AG04449 (cell line): ENCODE measurements around the gene DLGAP3.

Experiments
- CTCF ChIA-PET: fragments of 350-600 bp; formaldehyde crosslinking; extraction: SDS; loops from one replicate; lab custom pipeline; 2021; ENCODE audit warnings: antibody characterized with exemption; lab: Yijun Ruan, JAX
- POLR2A ChIA-PET: fragments of 400-600, 350-600 bp; formaldehyde crosslinking; extraction: SDS; loops from one replicate; lab custom pipeline; 2020; ENCODE audit warnings: antibody characterized with exemption, inconsistent platforms; lab: Yijun Ruan, JAX
- DNase-seq: peaks from one replicate; pipeline ENCODE4 v3.0.0-alpha.2; 2010; ENCODE audit warnings: low read depth, low spot score
- H3K4me3 ChIP-seq: 2 replicates; pipeline ENCODE4 v1.5.1; 2011; ENCODE audit warnings: low read depth, mild to moderate bottlenecking, control low read depth, low read length
- CTCF ChIP-seq: IDR thresholded peaks from one replicate; pipeline ENCODE4 v1.5.1; 2011; ENCODE audit warnings: mild to moderate bottlenecking, moderate library complexity, low read length, control low read depth, inconsistent platforms; ENCODE audit not compliant: insufficient read depth; ENCODE audit errors: missing control alignments

DLGAP3 gene

GRCh38 chr1:34866762-34867109 lies 62.7 kb downstream of the DLGAP3 start:
- no peak for DNase-seq
- CTCF ChIA-PET: interaction anchor here (0.6 to 11.5 kb wide), 23 partner anchors 8 to 530 kb away, joined by 3 to 158 read pairs (median 4); partner anchors contain the start of gene SMIM12
- POLR2A ChIA-PET: interaction anchor here (0.6 kb wide), 1 partner anchor 194 kb away, joined by 3 read pairs; no protein-coding TSS in a partner anchor
- TF ChIP-seq CTCF: no peak
- H3K4me3 ChIP-seq: peak overlapping the region; percentile 73

- peak; percentile 91 for TF ChIP-seq CTCF
- peak overlapping the region; percentile 73 for H3K4me3 ChIP-seq
- ChIA-PET CTCF (interaction anchor here (0.6 to 11.5 kb wide), 24 partner anchors 8 to 530 kb away, joined by 3 to 158 read pairs (median 4); partner anchors contain the start of gene SMIM12), POLR2A (interaction anchor here (0.6 kb wide), 2 partner anchors 194 to 399 kb away, joined by 3 read pairs; no protein-coding TSS in a partner anchor)
- DNase-seq: no peak
These were observed 63.3 kb downstream of the DLGAP3 start for GRCh38 chr1:34865981-34866761.

- ChIA-PET CTCF (interaction anchor here (1.2 to 11.5 kb wide), 14 partner anchors 9 to 154 kb away, joined by 3 to 158 read pairs (median 7); partner anchors contain the start of gene SMIM12), POLR2A (no interaction called here)
These were observed 63.9 kb downstream of the DLGAP3 start for GRCh38 chr1:34865573-34865972.

GRCh38 chr1:34864759-34865158 lies 64.7 kb downstream of the DLGAP3 start:
- TF ChIP-seq CTCF: no peak
- ChIA-PET POLR2A (no interaction called here), CTCF (interaction anchor here (1.0 to 11.5 kb wide), 8 partner anchors 8 to 155 kb away, joined by 3 to 158 read pairs (median 6); partner anchors contain the start of gene SMIM12)
- no peak for DNase-seq
- H3K4me3 ChIP-seq: no peak overlapping the region

More at GRCh38 chr1:34865573-34865972, 63.9 kb downstream of the DLGAP3 start:
- TF ChIP-seq CTCF: no peak
- DNase-seq: no peak
- peak overlapping the region; percentile 73 for H3K4me3 ChIP-seq

- H3K4me3 ChIP-seq: no peak overlapping the region
- DNase-seq: no peak
- POLR2A ChIA-PET: no interaction called here
- CTCF ChIA-PET: interaction anchor here (2.0 to 11.5 kb wide), 3 partner anchors 7 to 77 kb away, joined by 11 to 158 read pairs (median 22); partner anchors contain the start of gene SMIM12
- no peak for TF ChIP-seq CTCF
These were observed 65.9 kb downstream of the DLGAP3 start for GRCh38 chr1:34863501-34863900.
